ENCODE measurements around the gene MINK1. TPM values are rescaled to one million over a fixed set of nuclear protein-coding genes. Genes with fewer than 3 reads are reported as not detected.

Gene MINK1
- total and polyA plus RNA-seq, 10 of the 15 experiments (the other 5 are each of a cell fraction or from before 2014, with no cell fraction given), result 0.08 to 55.6 (median 15.0) TPM

DNA sequence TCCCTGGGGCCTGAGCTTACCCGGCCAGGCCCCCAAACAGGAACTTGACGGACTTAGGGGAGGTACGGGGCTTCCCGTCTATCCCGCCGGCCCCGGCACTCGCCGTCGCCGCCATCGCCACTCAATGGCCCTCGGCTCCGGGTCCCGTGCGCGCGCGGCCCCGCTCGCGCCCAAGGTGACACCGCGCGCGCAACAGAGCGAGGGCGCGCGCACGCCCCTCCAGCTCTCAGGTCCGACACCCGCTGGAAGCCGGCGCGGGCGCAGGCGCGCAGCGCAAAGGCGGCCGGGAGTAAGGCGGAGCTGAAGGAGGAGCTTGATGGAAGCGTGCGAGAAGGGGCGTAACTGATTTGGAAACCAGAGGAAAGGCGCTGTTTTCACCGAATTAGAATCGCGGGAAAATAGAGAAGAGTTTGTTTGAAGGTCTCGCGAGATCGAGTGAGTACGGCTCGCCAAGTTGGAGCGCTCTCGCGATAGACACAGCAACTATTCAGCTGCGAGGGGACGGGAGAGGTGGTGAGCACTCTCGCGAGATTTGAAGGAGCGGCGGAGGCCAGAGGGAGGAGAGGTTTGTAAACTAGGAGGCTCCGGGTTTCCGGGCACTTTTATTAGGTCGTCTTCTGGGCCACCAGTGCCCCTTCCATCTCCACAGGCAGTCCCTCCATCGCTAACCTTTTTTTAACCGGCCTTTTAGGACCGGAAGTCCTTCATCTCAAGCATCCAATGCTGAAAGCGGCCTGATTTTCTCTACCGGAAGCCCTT is 106.8 kb downstream of the MINK1 start, which contains the start of the genes RNF167 and SLC25A11:
Gene RNF167 (plus strand): TSS at position 473 of the 759 bp plus-strand sequence. CDS start 642 bp downstream, outside the sequence.
Gene SLC25A11 (minus strand): TSS at position 251 of the 759 bp plus-strand sequence. CDS start 136 bp downstream, at position 115.
- peaks cover 67% of the 10 kb centered on the region for H3K79me2 ChIP-seq (ENCODE audit: control insufficient read depth, insufficient read depth, low read length)
- H3K9ac ChIP-seq (ENCODE audit: control insufficient read depth, insufficient read depth, low read length), result peak within 1 kb of the TSS; percentile 98
- peak; percentile 100 for DNase-seq (ENCODE audit: low read depth, low spot score)
- peak within 1 kb of the TSS; percentile 97 for H3K27ac ChIP-seq (ENCODE audit: control insufficient read depth, insufficient read depth)
- H3K4me3 ChIP-seq, result peak within 1 kb of the TSS; percentile 92
- H3K4me1 ChIP-seq (ENCODE audit: control insufficient read depth, insufficient read depth, low read length), result peaks cover 41% of the 10 kb centered on the region
- no peaks in the 10 kb centered on the region for H3K27me3 ChIP-seq (replicated peaks in 1 of 2; ENCODE audit: control insufficient read depth in 2 of 2, insufficient read depth in 2 of 2, low read length in 1 of 2)
- H3K36me3 ChIP-seq (ENCODE audit: control insufficient read depth in 2 of 2, insufficient read depth in 2 of 2, low read length in 1 of 2), result peaks cover 12 to 25% of the 10 kb centered on the region in 2 experiments
- H3K9me3 ChIP-seq (replicated peaks; ENCODE audit: control insufficient read depth, insufficient read depth, low read length), result no peaks in the 10 kb centered on the region
- peak within 1 kb of the TSS; percentile 98 for H3K4me2 ChIP-seq (ENCODE audit: control insufficient read depth, insufficient read depth)
- peak; percentile 98 for FAIRE-seq
- CTCF ChIA-PET, result interaction anchor here (1.1 to 3.5 kb wide), 10 partner anchors 11 to 207 kb away, joined by 3 to 28 read pairs (median 4); partner anchors contain the start of genes C17orf107, CHRNE, ENO3 and SPAG7
- under 1% methylated on average over 66 of the region's 72 CpGs for WGBS (ENCODE audit: insufficient coverage, insufficient replicate concordance, low lambda C conversion rate, missing lambda C conversion rate)
- intact Hi-C loops (cut with micrococcal nuclease; ENCODE audit: unreplicated experiment), result loop anchor here (5.0 kb wide), 1 partner anchor 297 kb away; no protein-coding TSS in a partner anchor
- SMC1A ChIA-PET (ENCODE audit: uncharacterized antibody, unreplicated experiment), result interaction anchor here (0.7 to 4.5 kb wide), 14 partner anchors 12 to 316 kb away, joined by 3 to 38 read pairs (median 4); partner anchors contain the start of genes CAMTA2, CHRNE, ENO3 and SPAG7
- peak within 1 kb of the TSS; percentile 77 for H2AFZ ChIP-seq (ENCODE audit: control insufficient read depth, low read depth, low read length)
- RAD21 ChIA-PET (ENCODE audit: unreplicated experiment), result interaction anchor here (0.8 to 2.8 kb wide), 11 partner anchors 8 to 384 kb away, joined by 3 to 31 read pairs (median 6); partner anchors contain the start of genes ARRB2, CHRNE, ENO3 and INCA1
- no peaks in the 10 kb centered on the region; the same call in 1 of the 2 replicates for H4K20me1 ChIP-seq (ENCODE audit: control insufficient read depth, insufficient read depth)
- BruUV-seq (replicated peaks), result no TSS peak
- in situ Hi-C loops (cut with MboI), result no loop called here
- peak; percentile 83 for ATAC-seq
- POLR2A ChIA-PET, result interaction anchor here (0.6 to 17.5 kb wide), 18 partner anchors 9 to 1503 kb away, joined by 3 to 272 read pairs (median 4); partner anchors contain the start of genes CAMTA2, DERL2, ENO3 and INCA1
- peak; percentile 97 for TF ChIP-seq POLR2AphosphoS5 (IDR thresholded peaks at IDR 0.05; ENCODE audit: low read length)
- TF ChIP-seq, protein P1, sequence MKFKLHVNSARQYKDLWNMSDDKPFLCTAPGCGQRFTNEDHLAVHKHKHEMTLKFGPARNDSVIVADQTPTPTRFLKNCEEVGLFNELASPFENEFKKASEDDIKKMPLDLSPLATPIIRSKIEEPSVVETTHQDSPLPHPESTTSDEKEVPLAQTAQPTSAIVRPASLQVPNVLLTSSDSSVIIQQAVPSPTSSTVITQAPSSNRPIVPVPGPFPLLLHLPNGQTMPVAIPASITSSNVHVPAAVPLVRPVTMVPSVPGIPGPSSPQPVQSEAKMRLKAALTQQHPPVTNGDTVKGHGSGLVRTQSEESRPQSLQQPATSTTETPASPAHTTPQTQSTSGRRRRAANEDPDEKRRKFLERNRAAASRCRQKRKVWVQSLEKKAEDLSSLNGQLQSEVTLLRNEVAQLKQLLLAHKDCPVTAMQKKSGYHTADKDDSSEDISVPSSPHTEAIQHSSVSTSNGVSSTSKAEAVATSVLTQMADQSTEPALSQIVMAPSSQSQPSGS (IDR thresholded peaks at IDR 0.05; ENCODE audit: low read length), result no peak
- TF ChIP-seq IKZF2 (IDR thresholded peaks at IDR 0.05), result peak in 1 of 2 experiments; percentile 98; a peak in 3 of 4 replicates
- TF ChIP-seq TCF7 (IDR thresholded peaks at IDR 0.05; ENCODE audit: borderline replicate concordance), result no peak
- TF ChIP-seq ZNF24 (IDR thresholded peaks at IDR 0.05), result peak; percentile 17; the same call in 1 of the 2 replicates
- peak in 1 of 2 experiments; percentile 58; a peak in 1 of 3 replicates for TF ChIP-seq EGR1 (IDR thresholded peaks at IDR 0.05; ENCODE audit: borderline replicate concordance in 1 of 2, low read depth in 2 of 2, low read length in 2 of 2)
- TF ChIP-seq, protein P2, sequence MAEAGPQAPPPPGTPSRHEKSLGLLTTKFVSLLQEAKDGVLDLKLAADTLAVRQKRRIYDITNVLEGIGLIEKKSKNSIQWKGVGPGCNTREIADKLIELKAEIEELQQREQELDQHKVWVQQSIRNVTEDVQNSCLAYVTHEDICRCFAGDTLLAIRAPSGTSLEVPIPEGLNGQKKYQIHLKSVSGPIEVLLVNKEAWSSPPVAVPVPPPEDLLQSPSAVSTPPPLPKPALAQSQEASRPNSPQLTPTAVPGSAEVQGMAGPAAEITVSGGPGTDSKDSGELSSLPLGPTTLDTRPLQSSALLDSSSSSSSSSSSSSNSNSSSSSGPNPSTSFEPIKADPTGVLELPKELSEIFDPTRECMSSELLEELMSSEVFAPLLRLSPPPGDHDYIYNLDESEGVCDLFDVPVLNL (IDR thresholded peaks at IDR 0.05; ENCODE audit: low read depth, low read length), result peak; percentile 38; the same call in 1 of the 2 replicates
- TF ChIP-seq ZNF274 (IDR thresholded peaks at IDR 0.05; ENCODE audit: insufficient read depth, insufficient read length), result no peak
- TF ChIP-seq CHD4 (IDR thresholded peaks at IDR 0.05), result no peak
- TF ChIP-seq SMC3 (IDR thresholded peaks at IDR 0.05; ENCODE audit: borderline replicate concordance, low read length), result no peak; the same call in 1 of the 2 replicates
- TF ChIP-seq ASH2L (IDR thresholded peaks at IDR 0.05; ENCODE audit: borderline replicate concordance, low read depth), result no peak
- TF ChIP-seq GATAD2B (conservative IDR thresholded peaks at IDR 0.05; ENCODE audit: low read depth), result peak; percentile 57; the same call in 1 of the 2 replicates
- peak; percentile 100 for TF ChIP-seq RCOR1 (conservative IDR thresholded peaks at IDR 0.05; ENCODE audit: low read depth, low read length)
- no peak for TF ChIP-seq KLF5 (IDR thresholded peaks at IDR 0.05; ENCODE audit: partially characterized antibody)
- no peak for TF ChIP-seq KAT2A (conservative IDR thresholded peaks at IDR 0.05; ENCODE audit: control insufficient read depth, low read depth, low read length)
- no peak for TF ChIP-seq NR2C2 (IDR thresholded peaks at IDR 0.05; ENCODE audit: borderline replicate concordance, control insufficient read depth, insufficient read length, low read depth)
- TF ChIP-seq, protein P3, sequence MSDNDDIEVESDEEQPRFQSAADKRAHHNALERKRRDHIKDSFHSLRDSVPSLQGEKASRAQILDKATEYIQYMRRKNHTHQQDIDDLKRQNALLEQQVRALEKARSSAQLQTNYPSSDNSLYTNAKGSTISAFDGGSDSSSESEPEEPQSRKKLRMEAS (IDR thresholded peaks at IDR 0.05; ENCODE audit: low read depth, low read length), result peak; percentile 52; the same call in 1 of the 2 replicates
- TF ChIP-seq, protein P4, sequence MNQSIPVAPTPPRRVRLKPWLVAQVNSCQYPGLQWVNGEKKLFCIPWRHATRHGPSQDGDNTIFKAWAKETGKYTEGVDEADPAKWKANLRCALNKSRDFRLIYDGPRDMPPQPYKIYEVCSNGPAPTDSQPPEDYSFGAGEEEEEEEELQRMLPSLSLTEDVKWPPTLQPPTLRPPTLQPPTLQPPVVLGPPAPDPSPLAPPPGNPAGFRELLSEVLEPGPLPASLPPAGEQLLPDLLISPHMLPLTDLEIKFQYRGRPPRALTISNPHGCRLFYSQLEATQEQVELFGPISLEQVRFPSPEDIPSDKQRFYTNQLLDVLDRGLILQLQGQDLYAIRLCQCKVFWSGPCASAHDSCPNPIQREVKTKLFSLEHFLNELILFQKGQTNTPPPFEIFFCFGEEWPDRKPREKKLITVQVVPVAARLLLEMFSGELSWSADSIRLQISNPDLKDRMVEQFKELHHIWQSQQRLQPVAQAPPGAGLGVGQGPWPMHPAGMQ (IDR thresholded peaks at IDR 0.05; ENCODE audit: borderline replicate concordance), result peak; percentile 97
- TF ChIP-seq HDAC6 (IDR thresholded peaks at IDR 0.05; ENCODE audit: unreplicated experiment), result no peak
